RWPE1 (cell line): ENCODE measurements around the gene MMAA.

Experiments used
- CTCF ChIA-PET: fragments of 350-600 bp; sonication (Branson Sonifier 250); formaldehyde crosslinking; extraction: SDS; loops from one replicate; lab custom pipeline; 2021; lab: Yijun Ruan, JAX
- POLR2A ChIA-PET: fragments of 400-600 bp; formaldehyde crosslinking; extraction: SDS; loops from one replicate; lab custom pipeline; 2020; ENCODE audit warnings: antibody characterized with exemption; ENCODE audit not compliant: low non-redundant PET; lab: Yijun Ruan, JAX
- DNase-seq: peaks from one replicate; pipeline ENCODE4 v3.0.0; 2012; ENCODE audit warnings: low spot score
- H3K27ac ChIP-seq: fragments of 450-650 bp; 2 replicates; pipeline ENCODE4 v1.5.1; 2017
- CTCF ChIP-seq: fragments of 450-650 bp; conservative IDR thresholded peaks from 2 replicates; pipeline ENCODE4 v1.5.1; 2017; ENCODE audit warnings: low read depth, mild to moderate bottlenecking

The MMAA gene

DNA sequence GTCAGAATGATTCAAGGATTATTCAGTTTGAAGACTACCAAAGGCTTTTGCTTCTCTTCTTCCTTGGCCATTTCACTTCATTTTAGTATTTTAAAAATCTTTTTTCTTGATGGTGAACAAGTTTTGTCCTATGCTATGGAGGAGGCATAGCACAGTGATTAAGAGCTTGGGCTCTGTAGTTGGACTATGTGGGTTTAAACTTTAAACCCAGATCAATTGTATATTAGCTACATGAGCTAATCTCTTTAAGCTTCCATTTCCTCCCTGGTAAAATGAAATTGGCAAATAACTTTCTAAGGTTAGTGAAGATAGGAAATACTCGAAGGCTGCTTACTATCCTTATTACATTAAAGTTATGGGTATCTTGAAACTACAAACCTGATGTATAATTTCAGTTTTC lies 37.0 kb downstream of the MMAA start:
- H3K27ac ChIP-seq, result no peak overlapping the region
- ChIA-PET CTCF (interaction anchor here (0.6 kb wide), 1 partner anchor 20 kb away, joined by 3 read pairs; no protein-coding TSS in a partner anchor), POLR2A (no interaction called here)
- no peak for DNase-seq
- TF ChIP-seq CTCF, result no peak

- ChIA-PET CTCF (no interaction called here), POLR2A (no interaction called here)
- no peak for TF ChIP-seq CTCF
- no peak for DNase-seq
- no peak overlapping the region for H3K27ac ChIP-seq
Measured at GRCh38 chr4:145660064-145660463, 40.9 kb downstream of the MMAA start.

DNA sequence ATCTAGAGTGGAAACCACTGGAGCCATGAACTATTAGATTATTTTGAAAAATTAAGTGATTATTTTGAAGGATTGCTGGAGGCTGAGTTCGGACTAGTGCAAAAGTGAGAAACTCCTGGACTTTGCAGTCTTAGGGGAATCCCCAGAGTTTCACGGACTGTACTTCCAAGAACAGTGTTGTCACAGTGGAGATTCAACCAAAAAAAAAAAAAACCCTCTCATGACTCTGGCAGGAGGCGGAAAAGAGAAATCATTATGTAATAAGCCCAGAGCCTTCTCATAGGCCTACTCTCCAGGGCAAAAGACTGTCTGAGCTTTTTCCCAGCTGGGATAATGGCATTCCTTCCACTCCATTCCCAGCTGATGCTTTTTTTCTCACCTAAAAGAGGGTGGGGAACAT lies 44.0 kb downstream of the MMAA start:
- ChIA-PET CTCF (no interaction called here), POLR2A (no interaction called here)
- no peak overlapping the region for H3K27ac ChIP-seq
- no peak for TF ChIP-seq CTCF
- DNase-seq, result no peak

GRCh38 chr4:145665773-145666172 lies 46.6 kb downstream of the MMAA start:
- no peak for DNase-seq
- POLR2A ChIA-PET, result no interaction called here
- TF ChIP-seq CTCF, result no peak
- H3K27ac ChIP-seq, result no peak overlapping the region
- CTCF ChIA-PET, result no interaction called here

GRCh38 chr4:145670422-145670821 lies 51.2 kb downstream of the MMAA start:
- H3K27ac ChIP-seq, result no peak overlapping the region
- CTCF ChIA-PET, result no interaction called here
- TF ChIP-seq CTCF, result no peak
- no peak for DNase-seq
- POLR2A ChIA-PET, result no interaction called here

- ChIA-PET CTCF (interaction anchor here (1.0 kb wide), 1 partner anchor 212 kb away, joined by 4 read pairs; no protein-coding TSS in a partner anchor), POLR2A (no interaction called here)
- no peak overlapping the region for H3K27ac ChIP-seq
- TF ChIP-seq CTCF, result no peak
- DNase-seq, result peak; percentile 27
Measured at GRCh38 chr4:145679520-145679919, 60.3 kb downstream of the MMAA start.
